Activated T-cell treated with anti-CD3 and anti-CD28 coated beads, Interleukin-2, amount 50 U/mL, for 72 hours (primary cell): ENCODE results near the gene LIPH. TPM values are rescaled to one million over a fixed set of nuclear protein-coding genes. Genes with fewer than 3 reads are reported as not detected.
A peak's percentile ranks its signal among the peaks of the same experiment; 100 is the strongest.
"Not testable (repeated sequence)": the region's sequence is repeated elsewhere in the genome, so short reads cannot be mapped to it uniquely, and the experiment has no call there.

Experiments used
- ATAC-seq, 2 donors: fragments of 150-1000 bp; cut with Tn5 transposase; replicated peaks in 1 of 2; 2 replicates each; pipeline ENCODE4 v1.10.0; 2021; ENCODE audit warnings: moderate library complexity in 2 of 2, mild to moderate bottlenecking in 1 of 2
- DNase-seq, 2 donors: peaks; one replicate each; pipeline ENCODE4 v3.0.0; 2021 to 2022; ENCODE audit warnings: mixed read lengths in 1 of 2
- H3K27ac Mint-ChIP-seq: one replicate; pipeline ENCODE4 v1.8.0; 2022; ENCODE audit warnings: mild to moderate bottlenecking, moderate library complexity, mixed read lengths
- H3K27me3 Mint-ChIP-seq: one replicate; pipeline ENCODE4 v1.8.0; 2022; ENCODE audit warnings: low read depth, mixed read lengths
- H3K36me3 Mint-ChIP-seq, 2 donors: one replicate each; pipeline ENCODE4 v1.8.0; 2022; ENCODE audit warnings: mixed read lengths in 2 of 2, mild to moderate bottlenecking in 1 of 2; ENCODE audit not compliant: insufficient read depth in 2 of 2
- H3K4me1 Mint-ChIP-seq: one replicate; pipeline ENCODE4 v1.8.0; 2022; ENCODE audit warnings: low read depth, mixed read lengths
- H3K4me3 Mint-ChIP-seq, 2 donors: one replicate each; pipeline ENCODE4 v1.8.0; 2022; ENCODE audit warnings: mild to moderate bottlenecking in 2 of 2, mixed read lengths in 2 of 2, moderate library complexity in 2 of 2
- H3K9me3 Mint-ChIP-seq, 2 donors: one replicate each; pipeline ENCODE4 v1.8.0; 2022; ENCODE audit warnings: mixed read lengths in 2 of 2
- total RNA-seq, 2 donors: library from RNA; stranded (reverse); gene quantifications; one replicate each; pipeline ENCODE4 v1.2.3, GENCODE V29; 2022

Gene LIPH
- total RNA-seq, 2 donors from 2014 or later, result 0.19 TPM; not detected in 1

DNA sequence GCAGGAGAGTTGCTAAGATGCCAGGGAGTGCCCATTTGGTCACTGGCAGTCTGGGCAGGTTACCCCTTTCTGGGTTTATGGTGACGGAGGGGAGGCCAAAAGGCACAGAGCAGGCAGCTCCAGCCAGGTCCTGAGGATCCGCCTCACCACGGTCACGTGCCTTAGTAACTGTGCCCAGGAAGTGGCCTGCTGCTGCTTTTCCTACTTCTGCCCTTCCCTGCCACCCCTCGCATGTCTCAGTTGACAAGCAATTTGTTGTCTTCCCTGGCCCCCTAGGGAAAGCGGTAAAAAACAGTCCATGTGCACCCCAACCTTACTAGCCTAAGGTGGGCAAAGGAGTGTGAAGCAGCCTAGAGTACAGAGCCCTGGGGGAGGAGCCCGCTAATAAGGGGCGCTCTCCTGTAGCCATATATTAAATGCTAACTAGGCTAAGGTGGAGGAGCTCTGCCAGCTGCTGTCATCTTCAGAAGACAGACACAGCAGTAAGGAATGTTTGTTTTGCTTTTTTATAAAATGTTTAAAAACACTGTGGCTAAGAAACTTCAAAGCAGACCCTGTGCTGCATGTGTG lies 9.1 kb upstream of the LIPH start:
- ATAC-seq (peak in 1 of 2 donors; percentile 29), DNase-seq (no peak)
- Mint-ChIP-seq H3K36me3 (no peaks in the 10 kb centered on the region), H3K27me3 (no peaks in the 10 kb centered on the region), H3K4me3 (no peak overlapping the region), H3K4me1 (peaks cover 22% of the 10 kb centered on the region), H3K27ac (no peak overlapping the region), H3K9me3 (no peaks in the 10 kb centered on the region)

DNA sequence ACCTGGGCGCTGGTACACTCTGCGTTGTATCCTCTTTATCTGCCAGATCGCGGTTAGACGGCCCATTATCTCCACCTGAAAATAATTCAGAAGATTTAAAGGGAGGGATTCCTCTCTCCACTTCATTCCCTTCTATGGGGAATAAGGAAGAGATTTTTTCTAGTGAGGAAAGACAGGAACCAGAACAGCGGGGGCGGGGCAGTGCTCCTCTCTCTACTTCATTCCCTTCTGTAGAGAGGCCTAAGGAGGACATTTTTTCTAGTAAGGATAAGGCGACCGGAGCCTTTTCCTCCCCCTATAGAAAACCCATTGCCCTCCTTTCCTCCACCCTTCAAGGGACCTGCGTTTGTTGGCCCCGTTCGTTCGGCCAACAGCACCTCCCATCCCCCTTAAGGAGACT lies 8.3 kb upstream of the LIPH start:
- no peak overlapping the region for H3K4me3 Mint-ChIP-seq
- H3K27ac Mint-ChIP-seq, result no peak overlapping the region
- ATAC-seq, result no peak
- no peaks in the 10 kb centered on the region for H3K9me3 Mint-ChIP-seq
- no peak for DNase-seq
- no peaks in the 10 kb centered on the region for H3K36me3 Mint-ChIP-seq
- no peaks in the 10 kb centered on the region for H3K27me3 Mint-ChIP-seq
- H3K4me1 Mint-ChIP-seq, result peaks cover 22% of the 10 kb centered on the region

DNA sequence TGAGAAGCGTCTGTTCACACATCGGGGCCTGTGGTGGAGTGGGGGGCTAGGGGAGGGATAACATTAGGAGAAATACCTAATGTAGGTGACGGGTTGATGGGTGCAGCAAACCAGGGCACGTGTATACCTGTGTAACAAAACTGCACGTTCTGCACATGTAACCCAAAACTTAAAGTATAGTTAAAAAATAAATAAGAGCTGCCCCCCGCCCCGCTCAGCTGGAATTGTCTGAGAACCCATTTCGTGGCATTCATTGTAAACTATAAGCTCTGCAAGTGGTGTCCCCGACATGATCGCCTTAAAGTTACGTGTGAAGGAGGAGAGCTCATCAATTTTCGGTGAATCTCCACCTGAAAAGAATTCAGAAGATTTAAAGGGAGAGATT lies 7.3 kb upstream of the LIPH start:
- Mint-ChIP-seq H3K27ac (no peak overlapping the region), H3K9me3 (no peaks in the 10 kb centered on the region), H3K27me3 (no peaks in the 10 kb centered on the region), H3K36me3 (no peaks in the 10 kb centered on the region), H3K4me1 (peaks cover 22% of the 10 kb centered on the region), H3K4me3 (peak overlapping the region; percentile 78 to 84)
- DNase-seq (no peak), ATAC-seq (no peak)

DNA sequence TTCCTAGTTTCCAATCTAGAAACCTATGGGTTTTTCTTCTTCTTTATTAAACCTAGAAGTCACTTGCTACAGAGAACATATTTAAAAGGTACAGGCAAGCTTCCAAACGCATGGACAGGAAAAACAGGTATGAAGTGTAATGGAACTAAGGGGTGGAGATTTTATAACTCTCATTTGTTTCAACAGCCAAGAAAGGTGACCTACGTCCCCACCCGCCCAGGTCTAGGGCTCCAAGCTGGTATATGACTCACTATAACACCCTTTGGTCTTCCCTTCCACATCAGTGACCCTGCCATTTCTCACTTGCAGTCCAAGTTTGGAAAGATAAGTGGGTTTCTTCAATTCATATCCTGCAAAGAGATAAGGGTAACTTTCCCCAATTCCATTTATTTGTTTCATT lies 6.0 kb upstream of the LIPH start:
- DNase-seq, result no peak
- Mint-ChIP-seq H3K36me3 (no peaks in the 10 kb centered on the region), H3K27me3 (no peaks in the 10 kb centered on the region), H3K4me3 (peak overlapping the region in 1 of 2 donors; percentile 7), H3K27ac (no peak overlapping the region), H3K4me1 (peaks cover 22% of the 10 kb centered on the region), H3K9me3 (no peaks in the 10 kb centered on the region)
- ATAC-seq, result no peak

GRCh38 chr3:185556640-185557039 lies 4.3 kb upstream of the LIPH start:
- H3K27me3 Mint-ChIP-seq, DNase-seq, H3K9me3 Mint-ChIP-seq, ATAC-seq, H3K27ac Mint-ChIP-seq, H3K36me3 Mint-ChIP-seq, H3K4me3 Mint-ChIP-seq: not testable (repeated sequence)
- peaks cover 27% of the 10 kb centered on the region for H3K4me1 Mint-ChIP-seq

DNA sequence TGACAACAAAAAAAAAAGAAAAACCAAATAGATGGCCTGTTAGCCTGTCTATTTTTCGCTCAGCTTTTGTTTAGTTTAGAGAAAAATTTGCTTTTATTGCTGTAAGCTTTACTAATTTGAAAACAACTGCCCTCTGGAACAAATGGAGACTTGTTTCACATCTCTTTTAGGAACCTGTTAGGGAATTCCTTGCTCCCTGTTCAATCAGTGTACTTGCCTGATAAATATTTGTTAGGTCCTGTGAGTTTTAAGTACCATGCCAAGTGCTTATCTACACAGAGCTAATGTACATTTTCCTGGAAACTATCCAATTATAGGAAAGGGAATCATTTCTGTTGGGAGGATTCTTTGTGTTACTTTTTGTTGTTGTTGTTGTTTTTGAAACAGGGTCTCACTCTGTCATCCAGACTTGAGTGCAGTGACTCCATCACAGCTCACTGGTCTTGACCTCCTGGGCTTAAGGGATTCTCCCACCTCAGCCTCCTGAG lies 3.5 kb upstream of the LIPH start:
- no peak for DNase-seq
- no peak for ATAC-seq
- Mint-ChIP-seq H3K36me3 (no peaks in the 10 kb centered on the region), H3K27me3 (no peaks in the 10 kb centered on the region), H3K27ac (no peak overlapping the region), H3K4me3 (no peak overlapping the region), H3K4me1 (peaks cover 24% of the 10 kb centered on the region), H3K9me3 (no peaks in the 10 kb centered on the region)

GRCh38 chr3:185555101-185555501 lies 2.7 kb upstream of the LIPH start:
- H3K27ac Mint-ChIP-seq, result no peak overlapping the region
- no peak overlapping the region for H3K4me3 Mint-ChIP-seq
- ATAC-seq, result no peak
- no peak for DNase-seq
- no peaks in the 10 kb centered on the region for H3K27me3 Mint-ChIP-seq
- H3K36me3 Mint-ChIP-seq, result no peaks in the 10 kb centered on the region
- peaks cover 24% of the 10 kb centered on the region for H3K4me1 Mint-ChIP-seq
- no peaks in the 10 kb centered on the region for H3K9me3 Mint-ChIP-seq

GRCh38 chr3:185549651-185550111 lies 2.7 kb downstream of the LIPH start:
- H3K36me3 Mint-ChIP-seq, result no peaks in the 10 kb centered on the region
- H3K9me3 Mint-ChIP-seq, result no peaks in the 10 kb centered on the region
- no peak for ATAC-seq
- H3K4me1 Mint-ChIP-seq, result peaks cover 25% of the 10 kb centered on the region
- no peaks in the 10 kb centered on the region for H3K27me3 Mint-ChIP-seq
- no peak overlapping the region for H3K4me3 Mint-ChIP-seq
- DNase-seq, result no peak
- no peak overlapping the region for H3K27ac Mint-ChIP-seq

DNA sequence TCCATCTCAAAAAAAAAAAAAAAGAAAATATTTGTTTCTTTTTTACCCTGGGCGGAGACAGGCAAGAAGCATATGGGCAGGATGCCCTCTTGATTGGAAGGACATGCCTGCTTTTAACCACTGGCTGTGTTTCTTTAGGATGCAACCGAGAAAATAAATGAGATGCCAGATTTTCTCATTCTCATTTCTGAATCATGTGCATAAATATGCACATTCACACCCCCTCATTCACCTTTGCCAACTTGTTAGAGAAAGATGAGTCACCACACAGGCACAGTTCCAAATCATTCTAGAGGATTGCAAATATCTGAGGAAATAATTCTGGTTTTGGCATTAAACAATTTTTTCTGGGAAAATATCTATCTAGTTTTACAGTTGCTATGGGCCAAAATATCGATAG lies 3.3 kb downstream of the LIPH start:
- no peak overlapping the region for H3K4me3 Mint-ChIP-seq
- H3K36me3 Mint-ChIP-seq, result no peaks in the 10 kb centered on the region
- ATAC-seq, result peak; percentile 39
- H3K27ac Mint-ChIP-seq, result no peak overlapping the region
- H3K27me3 Mint-ChIP-seq, result no peaks in the 10 kb centered on the region
- peaks cover 25% of the 10 kb centered on the region for H3K4me1 Mint-ChIP-seq
- no peaks in the 10 kb centered on the region for H3K9me3 Mint-ChIP-seq
- DNase-seq, result no peak

- Mint-ChIP-seq H3K4me3 (no peak overlapping the region), H3K27ac (no peak overlapping the region), H3K4me1 (peaks cover 14% of the 10 kb centered on the region), H3K9me3 (no peaks in the 10 kb centered on the region), H3K36me3 (no peaks in the 10 kb centered on the region), H3K27me3 (no peaks in the 10 kb centered on the region)
- ATAC-seq (no peak), DNase-seq (no peak)
These were observed 11.7 kb downstream of the LIPH start for GRCh38 chr3:185540695-185541094.

DNA sequence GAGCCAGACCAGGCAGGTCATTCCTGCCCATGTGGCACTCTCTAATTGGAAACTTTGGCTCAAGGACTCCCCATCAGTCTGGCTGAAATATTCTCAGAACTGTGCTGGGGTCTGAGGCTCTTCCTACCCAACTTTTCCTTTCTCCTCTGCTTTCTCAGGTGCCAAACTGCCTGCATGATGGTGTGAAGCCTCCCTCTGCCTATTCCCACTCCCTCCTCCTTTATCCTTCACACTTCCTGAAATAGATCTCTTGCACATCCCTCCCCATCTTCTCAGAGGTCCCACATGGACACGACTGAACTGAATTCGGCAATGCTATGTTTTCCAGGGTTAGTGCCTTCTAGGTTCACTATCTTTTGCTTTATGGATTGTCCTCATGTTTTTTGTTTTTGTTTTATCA lies 12.5 kb downstream of the LIPH start:
- no peak overlapping the region for H3K27ac Mint-ChIP-seq
- no peaks in the 10 kb centered on the region for H3K27me3 Mint-ChIP-seq
- H3K9me3 Mint-ChIP-seq, result no peaks in the 10 kb centered on the region
- H3K4me1 Mint-ChIP-seq, result peaks cover 14% of the 10 kb centered on the region
- no peak for DNase-seq
- H3K4me3 Mint-ChIP-seq, result no peak overlapping the region
- ATAC-seq, result no peak
- no peaks in the 10 kb centered on the region for H3K36me3 Mint-ChIP-seq

DNA sequence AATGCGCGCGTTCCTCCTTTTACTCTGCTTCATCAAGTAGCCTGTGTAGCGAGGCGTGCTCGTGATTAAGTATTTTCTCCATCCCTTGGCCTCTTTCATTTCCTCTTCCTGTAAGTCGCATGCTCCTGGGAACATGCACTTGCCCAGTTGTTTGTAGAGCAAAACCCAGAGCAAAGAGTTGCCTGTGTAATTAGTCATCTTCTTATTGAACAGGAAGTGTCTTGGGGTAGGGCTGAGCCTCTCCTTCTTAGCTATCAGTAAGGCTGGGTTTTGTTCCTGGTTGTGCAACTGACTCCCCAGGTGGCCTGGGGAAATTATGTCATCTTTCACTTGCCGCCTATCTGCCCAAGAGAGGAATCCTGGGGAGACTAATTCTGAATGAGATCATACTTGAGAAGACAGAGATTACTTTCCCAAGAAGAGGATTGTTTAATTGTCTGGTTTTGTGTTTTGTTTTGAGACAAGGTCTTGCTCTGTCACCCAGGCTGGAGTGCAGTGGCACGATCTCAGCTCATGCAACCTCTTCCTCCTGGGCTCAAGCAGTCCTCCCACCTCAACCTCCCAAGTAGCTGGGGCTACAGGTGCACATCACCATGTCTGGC lies 14.9 kb downstream of the LIPH start:
- DNase-seq (peak; percentile 47 to 53), ATAC-seq (peak; percentile 96 to 98)
- no peaks in the 10 kb centered on the region for H3K36me3 Mint-ChIP-seq
- H3K4me1 Mint-ChIP-seq, result peaks cover 14% of the 10 kb centered on the region
- peak overlapping the region; percentile 38 for H3K27ac Mint-ChIP-seq
- H3K4me3 Mint-ChIP-seq, result peak overlapping the region; percentile 52 to 69
- no peaks in the 10 kb centered on the region for H3K27me3 Mint-ChIP-seq
- H3K9me3 Mint-ChIP-seq, result no peaks in the 10 kb centered on the region

DNA sequence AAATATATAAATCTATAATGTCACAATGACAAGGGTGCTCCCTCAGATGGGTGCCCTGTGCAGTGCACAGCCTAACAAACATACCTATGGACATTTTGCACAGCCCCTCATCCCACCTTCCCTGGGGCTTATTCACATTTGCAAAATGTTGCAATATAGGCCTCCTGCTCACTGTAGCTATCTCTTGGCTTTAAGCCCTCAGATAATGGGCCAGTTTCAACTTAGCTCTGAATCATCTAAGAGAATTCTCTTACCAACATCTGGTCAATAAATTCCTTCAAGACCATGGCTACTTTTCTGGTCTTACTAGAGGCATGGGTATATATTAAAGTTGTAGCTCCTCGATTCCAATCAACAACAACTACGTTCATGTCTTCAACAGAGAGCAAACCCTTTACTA lies 17.9 kb downstream of the LIPH start:
- DNase-seq, result no peak
- no peaks in the 10 kb centered on the region for H3K27me3 Mint-ChIP-seq

DNA sequence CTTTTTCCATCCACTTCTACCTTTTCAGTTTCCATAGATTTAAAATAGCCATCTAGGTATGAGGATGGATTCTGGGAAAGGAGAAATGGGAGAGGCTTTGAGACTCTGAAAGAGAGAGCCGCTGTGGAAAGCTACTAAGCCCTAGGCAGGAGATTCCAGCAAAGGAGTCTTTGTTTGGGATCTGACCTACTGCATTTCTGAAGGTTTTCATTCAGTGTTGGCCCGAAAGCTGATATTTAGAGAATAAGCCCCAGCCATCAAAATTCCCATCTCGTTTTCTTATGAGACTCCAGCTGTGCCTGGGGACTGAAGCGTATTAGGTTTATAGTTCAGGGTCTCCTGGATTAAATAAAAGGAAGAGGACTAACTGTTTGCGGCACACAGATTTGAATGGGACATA lies 19.5 kb downstream of the LIPH start:
- H3K4me3 Mint-ChIP-seq, result no peak overlapping the region
- H3K27me3 Mint-ChIP-seq, result no peaks in the 10 kb centered on the region
- no peaks in the 10 kb centered on the region for H3K36me3 Mint-ChIP-seq
- no peaks in the 10 kb centered on the region for H3K9me3 Mint-ChIP-seq
- peaks cover 11% of the 10 kb centered on the region for H3K4me1 Mint-ChIP-seq
- no peak overlapping the region for H3K27ac Mint-ChIP-seq
- ATAC-seq (no peak), DNase-seq (no peak)

More for the DNA sequence above, 17.9 kb downstream of the LIPH start:
- ATAC-seq, result no peak
- H3K4me3 Mint-ChIP-seq, result no peak overlapping the region
- no peak overlapping the region for H3K27ac Mint-ChIP-seq
- peaks cover 14% of the 10 kb centered on the region for H3K4me1 Mint-ChIP-seq
- H3K9me3 Mint-ChIP-seq, result no peaks in the 10 kb centered on the region
- H3K36me3 Mint-ChIP-seq, result no peaks in the 10 kb centered on the region
